H1 (cell line): ENCODE results near the gene RASAL2. TPM values are rescaled to one million over a fixed set of nuclear protein-coding genes. Genes with fewer than 3 reads are reported as not detected.
A peak's percentile ranks its signal among the peaks of the same experiment; 100 is the strongest.

ENCODE experiments used
- CTCF ChIA-PET: fragments of 300-600 bp; sonication (Branson Sonifier 250); formaldehyde crosslinking; loops from one replicate; lab custom pipeline; 2021; ENCODE audit not compliant: partially characterized antibody; lab: Charles Lee
- POLR2A ChIA-PET: fragments of 300-600 bp; sonication (Branson Sonifier 250); formaldehyde crosslinking; loops from one replicate; lab custom pipeline; 2021; ENCODE audit warnings: inconsistent platforms; ENCODE audit not compliant: partially characterized antibody; lab: Charles Lee
- DNase-seq, 2 experiments: peaks; one replicate each; pipeline versions ENCODE4 v3.0.0 to v3.0.0-alpha.2; 2010 to 2022; ENCODE audit warnings: low spot score in 2 of 2, low read depth in 1 of 2, mixed read lengths in 1 of 2
- FAIRE-seq: peaks from 2 replicates; lab custom pipeline; 2011; peaks lifted over from hg19 to GRCh38; lab: Jason Lieb, UNC
- H2AFZ ChIP-seq: 2 replicates; pipeline ENCODE4 v1.8.1; 2012; ENCODE audit warnings: low read length, inconsistent platforms
- H2AK5ac ChIP-seq: 2 replicates; pipeline ENCODE4 v1.6.1; 2013; ENCODE audit warnings: low read depth, low read length
- H2BK120ac ChIP-seq: replicated peaks from 2 replicates; pipeline ENCODE3; 2013; ENCODE audit warnings: low read depth, low read length, inconsistent platforms
- H2BK12ac ChIP-seq: 2 replicates; pipeline ENCODE4 v1.6.1; 2013; ENCODE audit warnings: low read depth, low read length
- H2BK15ac ChIP-seq: 2 replicates; pipeline ENCODE4 v1.6.1; 2013; ENCODE audit warnings: low read length
- H2BK20ac ChIP-seq: 2 replicates; pipeline ENCODE4 v1.6.1; 2013; ENCODE audit warnings: low read length
- H2BK5ac ChIP-seq: 2 replicates; pipeline ENCODE4 v1.6.1; 2013; ENCODE audit warnings: low read depth, low read length
- H3K14ac ChIP-seq: 2 replicates; pipeline ENCODE4 v1.6.1; 2013; ENCODE audit warnings: inconsistent platforms; ENCODE audit not compliant: insufficient read length
- H3K18ac ChIP-seq: 2 replicates; pipeline ENCODE4 v1.6.1; 2013; ENCODE audit warnings: low read length; ENCODE audit errors: extremely low read depth
- H3K23ac ChIP-seq: 2 replicates; pipeline ENCODE4 v1.6.1; 2013; ENCODE audit warnings: inconsistent platforms; ENCODE audit not compliant: insufficient read length
- H3K23me2 ChIP-seq: 2 replicates; pipeline ENCODE4 v1.6.1; 2013; ENCODE audit warnings: low read depth, low read length
- H3K27ac ChIP-seq: 2 replicates; pipeline ENCODE4 v1.6.1; 2011; ENCODE audit warnings: low read depth, low read length, inconsistent platforms
- H3K27me3 ChIP-seq, 4 experiments: replicated peaks in 1 of 4; 1 replicate in 1 of 4; 2 replicates in 3 of 4; pipeline versions ENCODE4 v1.6.1 to v1.8.1; 2011 to 2013; ENCODE audit warnings: low read length in 3 of 4, mild to moderate bottlenecking in 3 of 4, inconsistent platforms in 2 of 4, mixed read lengths in 2 of 4, moderate library complexity in 1 of 4; ENCODE audit not compliant: control insufficient read depth in 3 of 4, insufficient read depth in 3 of 4; ENCODE audit errors: extremely low read depth in 1 of 4
- H3K36me3 ChIP-seq, 4 experiments: 2 replicates each; pipeline versions ENCODE4 v1.6.1 to v1.8.1; 2011 to 2013; ENCODE audit warnings: mild to moderate bottlenecking in 4 of 4, low read length in 3 of 4, moderate library complexity in 2 of 4, control low read depth in 1 of 4, inconsistent platforms in 1 of 4; ENCODE audit not compliant: insufficient read depth in 4 of 4, control insufficient read depth in 2 of 4
- H3K4ac ChIP-seq: replicated peaks from 2 replicates; pipeline ENCODE3; 2013; ENCODE audit warnings: low read length, low read depth, mixed read lengths, inconsistent platforms; ENCODE audit not compliant: insufficient read length
- H3K4me1 ChIP-seq, 4 experiments: replicated peaks in 1 of 4; 1 replicate in 1 of 4; 2 replicates in 3 of 4; pipeline versions ENCODE4 v1.6.1 to v1.8.1; 2011 to 2013; ENCODE audit warnings: low read length in 3 of 4, inconsistent platforms in 2 of 4, mixed read lengths in 1 of 4; ENCODE audit not compliant: insufficient read depth in 4 of 4, control insufficient read depth in 3 of 4
- H3K4me2 ChIP-seq, 2 experiments: 2 replicates each; pipeline versions ENCODE4 v1.6.1 to v1.8.1; 2011 to 2013; ENCODE audit warnings: low read depth in 2 of 2, low read length in 2 of 2, control low read depth in 1 of 2, inconsistent platforms in 1 of 2, mild to moderate bottlenecking in 1 of 2; ENCODE audit not compliant: insufficient read depth in 1 of 2
- H3K4me3 ChIP-seq, 4 experiments: fragments of 200-600, 300-600 bp in 1 of 4; sonication (generic), shearing (Covaris generic), sonication (Bioruptor Twin) in 1 of 4; 2 replicates each; pipeline versions ENCODE4 v1.5.1 to v1.8.1; 2011 to 2016; ENCODE audit warnings: low read length in 4 of 4, low read depth in 3 of 4, control low read depth in 2 of 4, inconsistent platforms in 2 of 4, mild to moderate bottlenecking in 2 of 4, mixed read lengths in 1 of 4, moderate library complexity in 1 of 4; ENCODE audit not compliant: insufficient read depth in 2 of 4; ENCODE audit errors: extremely low read depth in 1 of 4
- H3K56ac ChIP-seq: replicated peaks from 2 replicates; pipeline ENCODE3; 2013; ENCODE audit warnings: low read depth, mild to moderate bottlenecking, mixed read lengths, low read length, inconsistent platforms; ENCODE audit not compliant: insufficient read length
- H3K79me1 ChIP-seq: 2 replicates; pipeline ENCODE4 v1.6.1; 2013; ENCODE audit warnings: low read depth, low read length, control low read depth
- H3K79me2 ChIP-seq, 2 experiments: 2 replicates each; pipeline versions ENCODE4 v1.6.1 to v1.8.1; 2012 to 2013; ENCODE audit warnings: low read length in 2 of 2, mild to moderate bottlenecking in 2 of 2, inconsistent platforms in 1 of 2; ENCODE audit not compliant: insufficient read depth in 2 of 2, control insufficient read depth in 1 of 2
- H3K9ac ChIP-seq, 4 experiments: replicated peaks in 1 of 4; 1 replicate in 1 of 4; 2 replicates in 3 of 4; pipeline versions ENCODE4 v1.6.1 to v1.8.1; 2011 to 2013; ENCODE audit warnings: low read depth in 3 of 4, low read length in 3 of 4, control low read depth in 2 of 4, mild to moderate bottlenecking in 2 of 4, moderate library complexity in 2 of 4, inconsistent platforms in 1 of 4; ENCODE audit errors: extremely low read depth in 1 of 4
- H3K9me3 ChIP-seq, 2 experiments: 2 replicates each; pipeline versions ENCODE4 v1.6.1 to v1.8.1; 2012 to 2013; ENCODE audit warnings: mild to moderate bottlenecking in 2 of 2, moderate library complexity in 2 of 2, control low read depth in 1 of 2, inconsistent platforms in 1 of 2, low read depth in 1 of 2, low read length in 1 of 2, mixed read lengths in 1 of 2; ENCODE audit not compliant: insufficient read depth in 2 of 2
- H4K20me1 ChIP-seq, 2 experiments: replicated peaks in 1 of 2; 2 replicates each; pipeline versions ENCODE3 to v1.8.1; 2011 to 2013; ENCODE audit warnings: inconsistent platforms in 2 of 2, low read length in 2 of 2, mild to moderate bottlenecking in 1 of 2; ENCODE audit not compliant: insufficient read depth in 2 of 2, control insufficient read depth in 1 of 2
- H4K5ac ChIP-seq: 2 replicates; pipeline ENCODE4 v1.6.1; 2013; ENCODE audit warnings: low read length, low read depth, mixed read lengths, inconsistent platforms; ENCODE audit not compliant: insufficient read length
- H4K8ac ChIP-seq: 2 replicates; pipeline ENCODE4 v1.8.0; 2013; ENCODE audit warnings: mild to moderate bottlenecking, moderate library complexity, low read length, inconsistent platforms; ENCODE audit not compliant: insufficient read depth; ENCODE audit errors: extremely low read depth
- H4K91ac ChIP-seq: replicated peaks from 2 replicates; pipeline ENCODE3; 2013; ENCODE audit warnings: low read length, mixed read lengths, inconsistent platforms; ENCODE audit not compliant: insufficient read length
- ASH2L ChIP-seq: fragments of 200-600, 300-600 bp; sonication (generic); IDR thresholded peaks from one replicate; pipeline ENCODE4 v1.7.1; 2017; ENCODE audit warnings: low read length
- BCL11A ChIP-seq, 2 experiments: IDR thresholded peaks; one replicate each; pipeline ENCODE4 v1.6.1; 2011; ENCODE audit warnings: low read depth in 2 of 2, low read length in 2 of 2, mild to moderate bottlenecking in 2 of 2
- CHD2 ChIP-seq: IDR thresholded peaks from 2 replicates; pipeline ENCODE4 v1.6.1; 2012; ENCODE audit warnings: low read length, improper control_type of control experiment
- HDAC6 ChIP-seq: IDR thresholded peaks from one replicate; pipeline ENCODE4 v1.7.1; 2012; ENCODE audit warnings: low read depth, mild to moderate bottlenecking, inconsistent platforms, low read length, moderate library complexity
- JUN ChIP-seq: IDR thresholded peaks from 2 replicates; pipeline ENCODE4 v1.6.1; 2011; ENCODE audit warnings: low read depth, mild to moderate bottlenecking, improper control_type of control experiment, low read length
- NANOG ChIP-seq: IDR thresholded peaks from 2 replicates; pipeline ENCODE4 v1.6.1; 2011; ENCODE audit warnings: low read length, low read depth, mild to moderate bottlenecking, inconsistent platforms; ENCODE audit not compliant: insufficient read depth, poor library complexity, severe bottlenecking
- NRF1 ChIP-seq: IDR thresholded peaks from 2 replicates; pipeline ENCODE4 v1.6.1; 2011; ENCODE audit warnings: mild to moderate bottlenecking, low read depth, low read length, improper control_type of control experiment
- RAD21 ChIP-seq, 2 experiments: IDR thresholded peaks in 1 of 2; conservative IDR thresholded peaks in 1 of 2; 2 replicates each; pipeline ENCODE4 v1.6.1; 2011; ENCODE audit warnings: low read depth in 2 of 2, low read length in 2 of 2, improper control_type of control experiment in 1 of 2, inconsistent platforms in 1 of 2, mild to moderate bottlenecking in 1 of 2, moderate library complexity in 1 of 2
- SIRT6 ChIP-seq: IDR thresholded peaks from one replicate; pipeline ENCODE4 v1.7.1; 2012; ENCODE audit warnings: low read length, inconsistent platforms
- TBP ChIP-seq: IDR thresholded peaks from 2 replicates; pipeline ENCODE4 v1.6.1; 2011; ENCODE audit warnings: low read depth, low read length, improper control_type of control experiment
- TEAD4 ChIP-seq: IDR thresholded peaks from 2 replicates; pipeline ENCODE4 v1.6.1; 2012; ENCODE audit warnings: low read depth, low read length, inconsistent platforms, mixed read lengths
- WGBS, 2 experiments: shearing (Covaris generic) in 1 of 2; methylation state at CpG; one replicate each; pipeline versions ENCODE4 v1.1.6 to v1.1.7; 2013 to 2015; ENCODE audit warnings: low lambda C conversion rate in 2 of 2, mixed read lengths in 2 of 2, inconsistent platforms in 1 of 2, low coverage in 1 of 2, missing lambda C conversion rate in 1 of 2; ENCODE audit not compliant: insufficient replicate concordance in 2 of 2, insufficient coverage in 1 of 2, insufficient read length in 1 of 2; ENCODE audit errors: extremely low coverage in 1 of 2, missing lambda C conversion rate in 1 of 2; 5-methylcytosine and 5-hydroxymethylcytosine counted together
- polyA plus RNA-seq, 7 experiments: library from polyadenylated mRNA; depleted of rRNA in 3 of 7; stranded (reverse) in 5 of 7; unstranded in 2 of 7; fragments of >200 nt in 5 of 7; fragments of 200-250 nt in 2 of 7; gene quantifications; 1 replicate in 5 of 7; 2 replicates in 1 of 7; 4 replicates in 1 of 7; pipeline versions ENCODE4 v1.2.1 to v1.2.3, GENCODE V29; 2011 to 2013; ENCODE audit warnings: missing spikeins in 2 of 7, mixed read lengths in 2 of 7
- total RNA-seq: library from RNA; stranded (reverse); fragmentation: NEBNext Ultra II Directional; extraction: Animal tissue kit (Norgen Biotek cat#: 25700); gene quantifications from 2 replicates; pipeline ENCODE4 v1.2.1, GENCODE V29; 2021
- TF ChIP-seq, protein P1 (sequence below): IDR thresholded peaks from 2 replicates; pipeline ENCODE4 v1.6.1; 2011; ENCODE audit warnings: low read depth, mild to moderate bottlenecking, low read length; ENCODE audit not compliant: insufficient read depth

RASAL2 gene
- total and polyA plus RNA-seq, 2 of the 8 experiments (the other 6 are each of a cell fraction or from before 2014, with no cell fraction given) = 15.9 to 32.5 TPM

DNA sequence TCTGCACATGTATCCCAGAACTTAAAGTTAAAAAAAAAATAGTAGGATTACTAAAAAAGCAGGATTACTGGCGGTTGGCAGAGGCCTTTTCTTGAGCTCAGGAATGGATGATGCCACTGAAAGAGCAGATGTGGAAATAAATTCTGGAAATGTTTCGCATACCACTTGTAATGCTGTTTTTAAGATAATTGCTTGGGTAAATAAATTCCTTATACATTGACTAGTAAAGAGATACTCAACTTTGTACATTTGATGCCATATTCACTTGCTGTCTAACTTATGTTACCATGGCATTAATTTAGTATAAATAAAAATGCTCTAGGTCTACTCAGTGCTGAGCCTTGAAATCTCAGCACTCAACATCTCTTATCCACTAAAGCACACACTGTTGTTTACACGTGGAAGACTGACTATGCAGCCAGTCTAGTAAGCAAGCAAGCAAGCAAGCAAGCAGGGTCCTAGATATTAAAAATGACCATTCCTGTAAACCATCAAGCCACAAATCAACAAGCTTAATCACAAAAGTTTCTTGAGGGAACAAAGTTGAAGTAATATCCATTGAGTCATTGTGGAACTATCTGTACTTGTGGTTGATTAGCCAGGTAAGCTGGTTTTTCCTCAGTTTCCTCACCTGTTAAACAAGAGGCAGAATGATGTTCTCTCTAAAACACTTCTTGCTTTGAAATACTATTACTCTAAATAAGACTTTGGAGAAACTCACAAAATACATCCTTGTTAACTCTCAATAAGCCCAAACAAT, 1.7 kb upstream of the RASAL2 start:
- Histone ChIP-seq H3K9ac (no peak overlapping the region), H2BK120ac (no peak overlapping the region), H3K4me1 (peaks cover 0 to 8% (median 5%) of the 10 kb centered on the region in 4 experiments; a peak in 4 of 7 replicates), H3K4me3 (peak overlapping the region in 1 of 4 experiments; percentile 82; a peak in 2 of 8 replicates), H4K20me1 (peaks cover 5% of the 10 kb centered on the region in 2 experiments), H3K14ac (no peak overlapping the region), H3K23me2 (peaks cover 8% of the 10 kb centered on the region; the same call in 1 of the 2 replicates), H3K4me2 (peak overlapping the region; percentile 76 to 95; a peak in 2 of 4 replicates), H2AK5ac (no peak overlapping the region), H2BK5ac (no peak overlapping the region), H2BK20ac (no peak overlapping the region), H3K9me3 (no peaks in the 10 kb centered on the region), H3K56ac (no peak overlapping the region), H4K91ac (no peak overlapping the region), H4K5ac (no peak overlapping the region), H3K23ac (no peak overlapping the region), H3K4ac (no peak overlapping the region), H3K27me3 (no peaks in the 10 kb centered on the region), H4K8ac (no peak overlapping the region), H2BK12ac (no peak overlapping the region), H2AFZ (no peak overlapping the region), H3K18ac (no peak overlapping the region), H3K79me1 (peaks cover 3% of the 10 kb centered on the region; the same call in 1 of the 2 replicates), H3K27ac (no peak overlapping the region), H3K36me3 (no peaks in the 10 kb centered on the region), H3K79me2 (peaks cover 3 to 28% of the 10 kb centered on the region in 2 experiments; a peak in 3 of 4 replicates), H2BK15ac (no peak overlapping the region)
- 95% methylated on average over 3 of the region's 3 CpGs; no CpG with 5 or more reads in 1 of the 2 experiments for WGBS, 2 experiments
- ChIA-PET POLR2A (interaction anchor here (0.6 kb wide), 1 partner anchor 27 kb away, joined by 3 read pairs; no protein-coding TSS in a partner anchor), CTCF (interaction anchor here (0.6 to 4.4 kb wide), 8 partner anchors 10 to 737 kb away, joined by 3 to 20 read pairs (median 4); no protein-coding TSS in a partner anchor)
- FAIRE-seq (no peak), DNase-seq (no peak)
- TF ChIP-seq NANOG (no peak), CHD2 (no peak), TEAD4 (no peak), TBP (no peak), NRF1 (no peak), SIRT6 (no peak), BCL11A (IDR thresholded peaks at IDR 0.05; ENCODE audit: low read depth in 2 of 2, low read length in 2 of 2) (no peak), HDAC6 (no peak), JUN (no peak), RAD21 (IDR thresholded peaks at IDR 0.05 in 1 of 2, conservative IDR thresholded peaks at IDR 0.05 in 1 of 2; ENCODE audit: low read depth in 2 of 2, low read length in 2 of 2) (no peak), ASH2L (no peak)
- TF ChIP-seq, protein P1, sequence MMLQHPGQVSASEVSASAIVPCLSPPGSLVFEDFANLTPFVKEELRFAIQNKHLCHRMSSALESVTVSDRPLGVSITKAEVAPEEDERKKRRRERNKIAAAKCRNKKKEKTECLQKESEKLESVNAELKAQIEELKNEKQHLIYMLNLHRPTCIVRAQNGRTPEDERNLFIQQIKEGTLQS = no peak
